Measurements from ENCODE around the gene NTSR1. TPM values are rescaled to one million over a fixed set of nuclear protein-coding genes. Genes with fewer than 3 reads are reported as not detected.

NTSR1 gene
- total and polyA plus RNA-seq, 3 donors from 2014 or later, result 0.41 to 1.3 (median 0.81) TPM

DNA sequence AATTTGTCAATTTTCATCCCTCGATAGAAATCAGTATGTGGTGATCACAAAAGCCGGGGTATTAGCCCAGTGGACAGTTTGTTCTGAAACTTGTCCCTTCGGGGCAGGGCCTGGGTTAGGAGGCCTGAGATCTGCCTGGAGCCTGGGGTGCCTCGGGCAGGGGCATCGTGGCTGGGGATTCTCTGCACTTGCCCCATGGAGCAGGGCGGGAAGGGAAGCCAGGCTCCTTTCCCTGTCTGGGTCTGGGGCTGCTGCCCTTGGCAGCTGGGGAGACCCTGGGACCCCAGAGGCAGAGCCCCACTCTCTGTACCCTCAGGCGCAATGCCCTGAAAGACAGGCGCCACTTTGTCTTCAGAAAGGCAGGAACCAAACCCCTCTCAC lies 27.4 kb downstream of the NTSR1 start:
- no peak overlapping the region for H3K4me3 ChIP-seq
- no peaks in the 10 kb centered on the region for H3K36me3 ChIP-seq (ENCODE audit: low read depth, missing control alignments)
- no peak overlapping the region for H3K27ac ChIP-seq
- intact Hi-C loops (cut with DNase I; ENCODE audit: low total_unique reads), result no loop called here
- WGBS, 2 donors, result 94% methylated on average over 8 of the region's 8 CpGs
- no peak for DNase-seq
- TF ChIP-seq CTCF (IDR thresholded peaks at IDR 0.05) (no peak), POLR2A (IDR thresholded peaks at IDR 0.05) (no peak)
- H3K4me1 ChIP-seq, result no peaks in the 10 kb centered on the region
- H3K9me3 ChIP-seq, result no peaks in the 10 kb centered on the region
- H3K27me3 ChIP-seq, result no peaks in the 10 kb centered on the region

GRCh38 chr20:62736407-62737071 lies 27.9 kb downstream of the NTSR1 start:
- Histone ChIP-seq H3K4me3 (no peak overlapping the region), H3K36me3 (ENCODE audit: low read depth, missing control alignments) (no peaks in the 10 kb centered on the region), H3K27me3 (no peaks in the 10 kb centered on the region), H3K9me3 (no peaks in the 10 kb centered on the region), H3K27ac (no peak overlapping the region), H3K4me1 (no peaks in the 10 kb centered on the region)
- no peak for DNase-seq
- WGBS, 2 donors, result 84 to 86% methylated on average over 10 to 14 of the region's 14 CpGs
- TF ChIP-seq CTCF (IDR thresholded peaks at IDR 0.05) (no peak), POLR2A (IDR thresholded peaks at IDR 0.05) (no peak)
- intact Hi-C loops (cut with DNase I; ENCODE audit: low total_unique reads), result no loop called here

GRCh38 chr20:62737271-62737811 lies 28.7 kb downstream of the NTSR1 start:
- H3K27ac ChIP-seq, result no peak overlapping the region
- no peaks in the 10 kb centered on the region for H3K4me1 ChIP-seq
- 90 to 91% methylated on average over 2 to 20 of the region's 20 CpGs for WGBS, 2 donors
- no peak for TF ChIP-seq CTCF (IDR thresholded peaks at IDR 0.05)
- no peak for TF ChIP-seq POLR2A (IDR thresholded peaks at IDR 0.05)
- intact Hi-C loops (cut with DNase I; ENCODE audit: low total_unique reads), result no loop called here
- H3K9me3 ChIP-seq, result no peaks in the 10 kb centered on the region
- H3K27me3 ChIP-seq, result no peaks in the 10 kb centered on the region
- DNase-seq, result no peak
- no peaks in the 10 kb centered on the region for H3K36me3 ChIP-seq (ENCODE audit: low read depth, missing control alignments)
- no peak overlapping the region for H3K4me3 ChIP-seq

- Histone ChIP-seq H3K27me3 (no peaks in the 10 kb centered on the region), H3K27ac (no peak overlapping the region), H3K36me3 (ENCODE audit: low read depth, missing control alignments) (no peaks in the 10 kb centered on the region), H3K9me3 (no peaks in the 10 kb centered on the region), H3K4me1 (no peaks in the 10 kb centered on the region), H3K4me3 (no peak overlapping the region)
- TF ChIP-seq CTCF (IDR thresholded peaks at IDR 0.05), result no peak
- TF ChIP-seq POLR2A (IDR thresholded peaks at IDR 0.05), result no peak
- intact Hi-C loops (cut with DNase I; ENCODE audit: low total_unique reads), result no loop called here
- WGBS, 2 donors, result 86 to 88% methylated on average over 27 to 29 of the region's 29 CpGs
- no peak for DNase-seq
These were observed 29.6 kb downstream of the NTSR1 start for GRCh38 chr20:62738025-62738881.

Data from testis (tissue), 3 donors.